H9 (cell line): ENCODE results near the gene SSX2IP. TPM values are rescaled to one million over a fixed set of nuclear protein-coding genes. Genes with fewer than 3 reads are reported as not detected.

ENCODE experiments used
- DNase-seq: peaks from one replicate; pipeline ENCODE4 v3.0.0-alpha.2; 2017
- H2AFZ ChIP-seq: one replicate; pipeline ENCODE4 v1.6.1; 2013; ENCODE audit warnings: mild to moderate bottlenecking, low read length, control low read depth, moderate library complexity
- H2AK5ac ChIP-seq: 2 replicates; pipeline ENCODE4 v1.6.1; 2013; ENCODE audit warnings: low read length, control low read depth, mixed read lengths; ENCODE audit not compliant: insufficient read length
- H2BK120ac ChIP-seq: one replicate; pipeline ENCODE4 v1.6.1; 2013; ENCODE audit warnings: low read depth, mild to moderate bottlenecking, low read length, control low read depth, inconsistent platforms; ENCODE audit not compliant: poor library complexity, severe bottlenecking
- H2BK12ac ChIP-seq: 2 replicates; pipeline ENCODE4 v1.6.1; 2013; ENCODE audit warnings: low read length, control low read depth, mixed read lengths, low read depth; ENCODE audit not compliant: insufficient read length
- H2BK15ac ChIP-seq: 2 replicates; pipeline ENCODE4 v1.6.1; 2013; ENCODE audit warnings: low read depth, low read length, control low read depth
- H2BK20ac ChIP-seq: one replicate; pipeline ENCODE4 v1.6.1; 2013; ENCODE audit warnings: low read depth, mild to moderate bottlenecking, low read length, control low read depth, inconsistent platforms; ENCODE audit not compliant: poor library complexity, severe bottlenecking
- H2BK5ac ChIP-seq: 2 replicates; pipeline ENCODE4 v1.6.1; 2013; ENCODE audit warnings: low read length, control low read depth, mixed read lengths; ENCODE audit not compliant: insufficient read length
- H3K14ac ChIP-seq: 2 replicates; pipeline ENCODE4 v1.6.1; 2013; ENCODE audit warnings: low read length, control low read depth; ENCODE audit not compliant: insufficient read depth
- H3K18ac ChIP-seq: 2 replicates; pipeline ENCODE4 v1.6.1; 2013; ENCODE audit warnings: low read depth, mild to moderate bottlenecking, mixed read lengths, low read length, control low read depth; ENCODE audit not compliant: insufficient read length
- H3K23ac ChIP-seq: 2 replicates; pipeline ENCODE4 v1.6.1; 2013; ENCODE audit warnings: low read length, control low read depth, mixed read lengths, low read depth; ENCODE audit not compliant: insufficient read length
- H3K23me2 ChIP-seq: 2 replicates; pipeline ENCODE4 v1.6.1; 2013; ENCODE audit warnings: low read depth, mild to moderate bottlenecking, mixed read lengths, low read length, control low read depth; ENCODE audit not compliant: insufficient read length, poor library complexity, severe bottlenecking
- H3K27ac ChIP-seq: 2 replicates; pipeline ENCODE4 v1.5.1; 2013; ENCODE audit warnings: low read length, control low read depth, mixed read lengths, low read depth; ENCODE audit not compliant: insufficient read length
- H3K27me3 ChIP-seq: 2 replicates; pipeline ENCODE4 v1.6.1; 2013; ENCODE audit warnings: low read length, control low read depth, inconsistent platforms; ENCODE audit not compliant: insufficient read depth
- H3K4ac ChIP-seq: 2 replicates; pipeline ENCODE4 v1.6.1; 2013; ENCODE audit warnings: low read depth, mild to moderate bottlenecking, control low read depth, inconsistent platforms, low read length, moderate library complexity
- H3K4me1 ChIP-seq: 2 replicates; pipeline ENCODE4 v1.6.1; 2013; ENCODE audit warnings: low read length, control low read depth, inconsistent platforms; ENCODE audit not compliant: insufficient read depth
- H3K4me2 ChIP-seq: 2 replicates; pipeline ENCODE4 v1.6.1; 2013; ENCODE audit warnings: low read length, control low read depth, mixed read lengths; ENCODE audit not compliant: insufficient read length, insufficient read depth
- H3K56ac ChIP-seq: 2 replicates; pipeline ENCODE4 v1.6.1; 2013; ENCODE audit warnings: low read depth, mild to moderate bottlenecking, mixed read lengths, low read length, control low read depth; ENCODE audit not compliant: insufficient read length
- H3K79me1 ChIP-seq: 2 replicates; pipeline ENCODE4 v1.6.1; 2013; ENCODE audit warnings: low read depth, mild to moderate bottlenecking, moderate library complexity, low read length, control low read depth, inconsistent platforms; ENCODE audit not compliant: insufficient read depth, poor library complexity, severe bottlenecking
- H3K79me2 ChIP-seq: 2 replicates; pipeline ENCODE4 v1.6.1; 2013; ENCODE audit warnings: low read length, control low read depth, inconsistent platforms; ENCODE audit not compliant: insufficient read depth
- H3K9ac ChIP-seq: 2 replicates; pipeline ENCODE4 v1.6.1; 2013; ENCODE audit warnings: low read length, control low read depth, mixed read lengths; ENCODE audit not compliant: insufficient read length; ENCODE audit errors: extremely low read depth
- H3K9me3 ChIP-seq: one replicate; pipeline ENCODE4 v1.6.1; 2013; ENCODE audit warnings: low read depth, low read length, inconsistent platforms; ENCODE audit not compliant: control insufficient read depth
- H3T11ph ChIP-seq: one replicate; pipeline ENCODE4 v1.6.1; 2013; ENCODE audit warnings: mild to moderate bottlenecking, low read length, control low read depth, inconsistent platforms
- H4K20me1 ChIP-seq: one replicate; pipeline ENCODE4 v1.6.1; 2013; ENCODE audit not compliant: control insufficient read depth, insufficient read length, insufficient read depth
- H4K5ac ChIP-seq: 2 replicates; pipeline ENCODE4 v1.6.1; 2013; ENCODE audit warnings: low read depth, mild to moderate bottlenecking, mixed read lengths, low read length, control low read depth; ENCODE audit not compliant: insufficient read length
- H4K8ac ChIP-seq: replicated peaks from 2 replicates; pipeline ENCODE4 v1.6.1; 2013; ENCODE audit warnings: low read length, control low read depth, mixed read lengths, low read depth; ENCODE audit not compliant: insufficient read length
- H4K91ac ChIP-seq: 2 replicates; pipeline ENCODE4 v1.6.1; 2013; ENCODE audit warnings: low read depth, mild to moderate bottlenecking, moderate library complexity, mixed read lengths, low read length, control low read depth; ENCODE audit not compliant: insufficient read length
- H3K27ac Mint-ChIP-seq, 3 experiments: 2 replicates in 2 of 3; 3 replicates in 1 of 3; pipeline ENCODE4 v1.8.0; 2020 to 2021; ENCODE audit warnings: mixed read lengths in 3 of 3, mild to moderate bottlenecking in 1 of 3, moderate library complexity in 1 of 3
- H3K27me3 Mint-ChIP-seq: 2 replicates; pipeline ENCODE4 v1.8.0; 2021; ENCODE audit warnings: low read depth, mild to moderate bottlenecking, moderate library complexity, mixed read lengths
- H3K36me3 Mint-ChIP-seq, 3 experiments: 2 replicates in 2 of 3; 3 replicates in 1 of 3; pipeline ENCODE4 v1.8.0; 2020 to 2021; ENCODE audit warnings: low read depth in 3 of 3, mixed read lengths in 3 of 3; ENCODE audit not compliant: insufficient read depth in 1 of 3
- H3K4me1 Mint-ChIP-seq, 2 experiments: 2 replicates each; pipeline ENCODE4 v1.8.0; 2020; ENCODE audit warnings: mixed read lengths in 2 of 2
- H3K4me3 Mint-ChIP-seq, 2 experiments: 2 replicates in 1 of 2; 3 replicates in 1 of 2; pipeline ENCODE4 v1.8.0; 2020 to 2021; ENCODE audit warnings: mild to moderate bottlenecking in 2 of 2, mixed read lengths in 2 of 2, moderate library complexity in 1 of 2
- H3K9me3 Mint-ChIP-seq, 2 experiments: 2 replicates in 1 of 2; 3 replicates in 1 of 2; pipeline ENCODE4 v1.8.0; 2020; ENCODE audit warnings: mild to moderate bottlenecking in 2 of 2, mixed read lengths in 2 of 2, moderate library complexity in 1 of 2
- CTCF ChIP-seq: fragments of 200-600 bp; sonication (generic); conservative IDR thresholded peaks from 3 replicates; pipeline ENCODE4 v1.8.0; 2021; ENCODE audit warnings: antibody characterized with exemption, mild to moderate bottlenecking
- WGBS: extraction: QIAGEN DNeasy Blood & Tissue Kit; methylation state at CpG from one replicate; pipeline ENCODE4 v1.1.7; 2013; ENCODE audit warnings: missing lambda C conversion rate, low lambda C conversion rate, mixed read lengths; ENCODE audit not compliant: insufficient read length; ENCODE audit errors: extremely low coverage; 5-methylcytosine and 5-hydroxymethylcytosine counted together
- total RNA-seq: library from RNA; stranded (reverse); gene quantifications from 2 replicates; pipeline ENCODE4 v1.2.1, GENCODE V29; 2021

The SSX2IP gene
- total RNA-seq, 1 experiment from 2014 or later, result 19.6 TPM

- Histone ChIP-seq H3K14ac (no peak overlapping the region), H4K91ac (no peak overlapping the region), H3K4me1 (no peaks in the 10 kb centered on the region; the same call in 1 of the 2 replicates), H2BK12ac (no peak overlapping the region), H2BK15ac (no peak overlapping the region), H3K27ac (no peak overlapping the region), H3K18ac (no peak overlapping the region), H4K20me1 (no peaks in the 10 kb centered on the region), H3K9ac (no peak overlapping the region), H3K56ac (no peak overlapping the region), H2AFZ (no peak overlapping the region), H2BK5ac (no peak overlapping the region), H3K9me3 (no peaks in the 10 kb centered on the region), H2BK20ac (no peak overlapping the region), H2BK120ac (no peak overlapping the region), H3K27me3 (no peaks in the 10 kb centered on the region), H2AK5ac (no peak overlapping the region), H3K4ac (no peak overlapping the region), H3K23ac (no peak overlapping the region), H4K8ac (no peak overlapping the region), H3K79me2 (no peaks in the 10 kb centered on the region), H3K4me2 (no peak overlapping the region), H3T11ph (no peak overlapping the region), H3K23me2 (no peaks in the 10 kb centered on the region), H4K5ac (no peak overlapping the region), H3K79me1 (no peaks in the 10 kb centered on the region)
- DNase-seq, result no peak
- Mint-ChIP-seq H3K27ac (no peak overlapping the region), H3K9me3 (peaks cover 6% of the 10 kb centered on the region in 2 experiments), H3K4me1 (peaks cover 9 to 13% of the 10 kb centered on the region in 2 experiments; a peak in 3 of 4 replicates), H3K36me3 (peaks cover 0 to 2% (median 0%) of the 10 kb centered on the region in 3 experiments; a peak in 4 of 7 replicates), H3K4me3 (no peak overlapping the region), H3K27me3 (no peaks in the 10 kb centered on the region)
- WGBS, result no CpG with 5 or more reads among the region's 6 CpGs
- TF ChIP-seq CTCF, result no peak
Observed at GRCh38 chr1:84632137-84632536, 58.1 kb downstream of the SSX2IP start.
